Suprapubic skin (tissue), 4 donors: Measurements from ENCODE around the gene ZNF282.

Experiments
- EP300 ChIP-seq: sonication (generic); formaldehyde crosslinking; IDR thresholded peaks from one replicate; pipeline ENCODE4 v1.6.1; 2017; ENCODE audit warnings: antibody characterized with exemption
- POLR2A ChIP-seq, 2 donors: fragments of 450-650 bp; IDR thresholded peaks; one replicate each; pipeline ENCODE4 v1.6.1; 2017; ENCODE audit warnings: antibody characterized with exemption in 2 of 2, mild to moderate bottlenecking in 2 of 2, moderate library complexity in 2 of 2
- POLR2AphosphoS5 ChIP-seq, 3 donors: sonication (generic); formaldehyde crosslinking; IDR thresholded peaks; one replicate each; pipeline ENCODE4 v1.6.1; 2017; ENCODE audit warnings: antibody characterized with exemption in 3 of 3
- TF ChIP-seq, protein P1 (sequence below), 2 donors: fragments of 200-600 bp in 1 of 2; fragments of 450-650 bp in 1 of 2; sonication (generic) in 1 of 2; IDR thresholded peaks; one replicate each; pipeline ENCODE4 v1.5.1; 2016 to 2019; ENCODE audit warnings: antibody characterized with exemption in 2 of 2, mild to moderate bottlenecking in 1 of 2, moderate library complexity in 1 of 2

GRCh38 chr7:149209518-149210269, 14.3 kb downstream of the ZNF282 start:
- TF ChIP-seq POLR2A (IDR thresholded peaks at IDR 0.05) (no peak), EP300 (no peak), POLR2AphosphoS5 (IDR thresholded peaks at IDR 0.05) (no peak)
- TF ChIP-seq, protein P1, sequence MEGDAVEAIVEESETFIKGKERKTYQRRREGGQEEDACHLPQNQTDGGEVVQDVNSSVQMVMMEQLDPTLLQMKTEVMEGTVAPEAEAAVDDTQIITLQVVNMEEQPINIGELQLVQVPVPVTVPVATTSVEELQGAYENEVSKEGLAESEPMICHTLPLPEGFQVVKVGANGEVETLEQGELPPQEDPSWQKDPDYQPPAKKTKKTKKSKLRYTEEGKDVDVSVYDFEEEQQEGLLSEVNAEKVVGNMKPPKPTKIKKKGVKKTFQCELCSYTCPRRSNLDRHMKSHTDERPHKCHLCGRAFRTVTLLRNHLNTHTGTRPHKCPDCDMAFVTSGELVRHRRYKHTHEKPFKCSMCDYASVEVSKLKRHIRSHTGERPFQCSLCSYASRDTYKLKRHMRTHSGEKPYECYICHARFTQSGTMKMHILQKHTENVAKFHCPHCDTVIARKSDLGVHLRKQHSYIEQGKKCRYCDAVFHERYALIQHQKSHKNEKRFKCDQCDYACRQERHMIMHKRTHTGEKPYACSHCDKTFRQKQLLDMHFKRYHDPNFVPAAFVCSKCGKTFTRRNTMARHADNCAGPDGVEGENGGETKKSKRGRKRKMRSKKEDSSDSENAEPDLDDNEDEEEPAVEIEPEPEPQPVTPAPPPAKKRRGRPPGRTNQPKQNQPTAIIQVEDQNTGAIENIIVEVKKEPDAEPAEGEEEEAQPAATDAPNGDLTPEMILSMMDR (IDR thresholded peaks at IDR 0.05), result peak; percentile 15 to 45
